Stimulated activated CD4-positive, alpha-beta T cell treated with anti-CD3 and anti-CD28 coated beads, Interleukin-4, amount 100 ng/mL, for 24 hours (primary cell): Measurements from ENCODE around the gene SOX5.
"Not testable (repeated sequence)": the region's sequence is repeated elsewhere in the genome, so short reads cannot be mapped to it uniquely, and the experiment has no call there.

Source experiments
- DNase-seq: peaks from one replicate; pipeline ENCODE4 v3.0.0-alpha.2; 2020

Gene SOX5

DNA sequence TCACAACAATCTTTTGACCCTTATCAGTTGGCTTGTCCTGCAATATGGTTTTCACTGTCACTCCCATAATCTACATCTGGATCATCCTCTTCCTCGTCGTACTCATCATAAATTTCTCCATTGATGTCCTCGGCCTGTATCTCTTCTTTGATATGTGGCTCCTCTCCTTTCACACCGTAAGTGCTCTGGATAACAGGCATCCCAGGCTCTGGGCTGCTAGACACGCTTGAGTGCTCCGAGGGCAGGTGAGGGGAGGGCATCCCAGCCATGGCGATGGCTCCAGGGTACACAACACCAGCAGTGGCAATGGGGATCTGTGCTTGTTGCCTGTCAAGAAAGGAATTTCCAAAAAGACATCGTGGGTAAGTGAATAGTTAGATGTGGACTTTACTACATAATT, 415.3 kb downstream of the SOX5 start:
- no peak for DNase-seq

DNA sequence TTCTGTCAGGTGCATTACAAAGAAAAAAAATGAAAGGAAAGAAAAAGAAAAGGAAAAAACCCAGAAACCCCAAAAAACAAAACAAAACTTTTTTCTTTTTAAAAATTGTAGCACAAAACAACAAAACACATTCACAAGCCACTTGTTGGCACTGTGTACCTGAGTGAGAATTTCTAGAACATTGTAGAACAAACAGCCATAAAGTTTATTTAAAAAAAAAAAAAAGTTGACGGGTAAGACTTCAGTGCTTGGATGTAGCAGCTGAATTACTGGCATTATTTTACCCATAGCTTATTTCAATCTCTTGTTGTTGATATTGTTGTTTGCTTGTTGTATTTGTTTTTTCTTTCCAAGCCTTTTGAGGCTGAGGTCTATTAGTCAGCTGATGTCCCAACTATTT, 415.8 kb downstream of the SOX5 start:
- DNase-seq = no peak

DNA sequence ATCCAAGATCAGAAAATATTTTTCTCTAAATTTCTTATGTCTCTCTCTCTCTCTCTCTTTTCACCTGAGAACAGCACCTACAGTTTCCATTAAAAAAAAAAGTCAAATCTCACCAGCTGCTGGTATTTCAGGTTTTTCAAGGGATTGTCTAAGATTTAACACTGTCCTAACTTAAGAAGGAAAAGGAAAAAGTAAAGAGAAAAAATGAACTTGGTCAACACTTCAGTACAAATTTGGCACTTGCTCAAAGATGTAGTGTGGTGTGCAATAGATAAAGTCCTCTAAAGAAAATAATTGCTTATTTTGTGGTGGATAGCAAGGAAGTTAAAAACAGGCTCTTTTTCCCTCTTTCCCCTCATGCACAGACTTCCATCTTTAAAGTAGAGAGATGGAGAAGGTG, 416.2 kb downstream of the SOX5 start:
- no peak for DNase-seq

DNA sequence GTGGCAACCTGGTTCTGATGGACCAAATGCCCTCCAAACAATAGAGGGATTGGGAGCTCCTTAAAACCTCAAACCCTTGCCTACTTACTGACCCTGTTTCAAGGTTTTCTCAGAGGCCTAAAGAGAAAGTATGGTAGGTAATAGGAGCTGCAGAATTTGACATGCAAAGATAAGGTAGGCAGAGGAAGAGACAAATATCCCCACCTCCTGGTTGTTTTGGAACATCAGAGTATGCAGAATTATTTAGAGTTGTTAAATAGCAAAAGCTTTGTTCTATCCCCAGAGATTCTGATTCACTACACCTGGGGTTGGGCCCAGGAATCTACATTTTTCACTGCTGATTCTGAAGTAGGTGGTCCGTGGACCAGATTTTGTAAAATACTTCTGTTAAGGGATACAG, 421.2 kb downstream of the SOX5 start:
- DNase-seq = no peak

DNA sequence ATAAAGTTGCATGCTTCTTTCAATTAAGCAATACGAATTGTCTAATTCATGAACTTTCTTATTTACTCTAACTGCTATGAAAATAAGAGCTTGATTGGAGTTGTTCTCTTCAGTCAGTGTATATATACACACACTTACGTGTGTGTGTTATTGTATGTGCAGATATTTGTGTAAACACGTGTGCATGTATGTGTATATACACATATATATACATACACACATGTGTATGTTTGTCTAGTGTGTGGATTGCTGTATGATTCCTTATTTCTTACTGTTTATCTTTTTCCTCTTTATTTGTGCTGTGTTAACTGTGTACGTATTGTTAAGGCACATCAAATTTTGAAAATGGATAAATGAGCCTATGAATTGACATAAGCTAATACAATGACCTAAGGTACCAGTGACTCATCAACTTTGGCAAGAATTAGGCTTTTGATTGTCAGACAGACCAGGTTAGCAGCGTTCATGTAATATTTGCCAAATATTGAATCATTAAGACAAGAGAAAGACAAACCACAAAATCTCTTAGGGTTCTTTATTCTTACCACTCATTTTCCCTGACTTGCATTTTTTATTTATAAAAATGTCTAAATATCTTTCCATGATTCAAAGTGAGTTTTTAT, 423.9 kb downstream of the SOX5 start:
- no peak for DNase-seq

DNA sequence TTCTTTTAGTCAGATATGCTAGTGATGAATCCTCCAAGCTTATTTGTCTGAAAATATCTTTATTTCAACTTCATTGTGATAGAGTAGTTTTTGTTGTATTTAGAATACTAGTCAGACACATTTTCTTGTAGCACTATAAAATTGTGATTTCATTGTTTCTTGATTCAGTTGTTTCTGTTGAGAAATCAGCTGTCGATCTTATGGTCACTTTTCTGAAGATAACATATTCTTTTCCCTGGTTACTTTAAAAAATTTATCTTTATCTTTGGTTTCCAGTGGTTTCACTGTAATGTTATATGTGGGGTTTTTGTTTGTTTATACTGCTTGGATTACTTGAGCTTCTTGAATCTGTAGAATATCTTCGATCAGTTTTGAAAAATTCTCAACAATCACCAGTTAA, 426.1 kb downstream of the SOX5 start:
- DNase-seq = no peak

DNA sequence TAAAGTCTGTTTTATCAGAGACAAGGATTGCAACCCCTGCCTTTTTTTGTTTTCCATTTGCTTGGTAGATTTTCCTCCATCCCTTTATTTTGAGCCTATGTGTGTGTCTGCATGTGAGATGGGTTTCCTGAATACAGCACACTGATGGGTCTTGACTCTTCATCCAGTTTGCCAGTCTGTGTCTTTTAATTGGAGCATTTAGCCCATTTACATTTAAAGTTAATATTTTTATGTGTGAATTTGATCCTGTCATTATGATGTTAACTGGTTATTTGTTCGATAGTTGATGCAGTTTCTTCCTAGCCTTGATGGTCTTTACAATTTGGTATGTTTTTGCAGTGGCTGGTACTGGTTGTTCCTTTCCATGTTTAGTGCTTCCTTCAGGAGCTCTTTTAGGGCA, 430.0 kb downstream of the SOX5 start:
- DNase-seq = not testable (repeated sequence)

DNA sequence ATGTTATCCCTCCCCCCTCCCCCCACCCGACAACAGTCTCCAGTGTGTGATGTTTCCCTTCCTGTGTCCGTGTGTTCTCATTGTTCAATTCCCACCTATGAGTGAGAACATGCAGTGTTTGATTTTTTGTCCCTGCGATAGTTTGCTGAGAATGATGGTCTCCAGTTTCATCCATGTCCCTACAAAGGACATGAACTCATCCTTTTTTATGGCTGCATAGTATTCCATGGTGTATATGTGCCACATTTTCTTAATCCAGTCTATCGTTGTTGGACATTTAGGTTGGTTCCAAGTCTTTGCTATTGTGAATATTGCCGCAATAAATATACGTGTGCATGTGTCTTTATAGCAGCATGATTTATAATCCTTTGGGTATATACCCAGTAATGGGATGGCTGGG, 433.7 kb downstream of the SOX5 start:
- not testable (repeated sequence) for DNase-seq

DNA sequence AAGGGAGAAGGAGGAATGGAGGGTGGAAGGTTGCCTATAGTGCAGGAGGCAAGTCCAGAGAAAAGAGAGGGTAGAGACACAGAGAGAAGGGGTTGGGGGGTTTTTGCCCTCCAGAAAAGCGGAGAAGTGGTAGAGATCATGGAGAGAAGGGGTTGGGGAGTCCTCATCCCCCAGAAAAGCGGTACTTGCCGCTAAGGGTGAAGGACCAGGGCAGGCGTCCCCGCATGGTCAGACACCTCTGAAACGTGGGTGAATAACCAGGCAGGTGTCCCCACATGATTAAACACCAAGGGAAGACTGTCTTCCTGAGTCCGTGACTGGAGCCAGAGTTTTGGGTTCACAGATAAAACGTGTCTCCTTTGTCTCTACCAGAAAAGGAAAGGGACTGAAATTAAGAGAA, 439.0 kb downstream of the SOX5 start:
- no peak for DNase-seq

DNA sequence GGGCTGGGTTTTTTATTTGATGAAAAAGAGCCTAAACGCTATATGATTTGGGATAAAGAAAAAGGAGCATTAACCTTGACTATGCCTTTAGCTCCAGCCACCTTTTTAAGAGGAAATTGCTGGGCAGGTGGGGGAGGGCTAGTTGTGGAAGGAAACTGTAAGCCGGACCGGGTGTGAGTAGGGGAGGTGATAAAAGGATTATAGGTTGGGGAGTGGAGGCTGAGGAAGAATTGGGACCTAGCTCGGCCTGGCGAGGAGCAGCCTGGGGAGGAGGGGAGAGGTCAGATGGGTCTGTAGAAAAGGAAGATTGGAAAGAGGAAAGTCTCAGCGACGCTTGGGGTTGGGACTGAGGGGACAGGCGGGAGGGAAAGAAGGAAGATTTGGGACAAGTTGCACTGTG, 439.6 kb downstream of the SOX5 start:
- DNase-seq = not testable (repeated sequence)

DNA sequence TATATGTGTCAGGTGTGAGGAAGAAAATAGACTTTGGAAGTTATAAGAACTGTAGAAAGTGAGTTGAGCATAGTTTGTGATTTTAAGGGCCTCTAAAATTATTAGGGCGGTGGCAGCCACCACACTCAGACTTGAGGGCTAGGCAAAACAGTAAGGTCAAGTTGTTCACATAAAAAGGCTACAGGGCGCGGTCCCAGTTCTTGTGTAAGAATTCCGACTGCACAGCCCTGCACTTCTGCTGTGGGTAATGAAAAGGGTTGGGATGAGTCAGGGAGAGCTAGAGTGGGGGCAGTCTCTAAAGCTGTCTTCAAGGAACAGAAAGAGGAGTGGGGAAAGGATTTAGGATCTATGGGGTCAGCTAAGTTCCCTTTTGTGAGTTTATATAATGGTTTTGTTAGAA, 441.7 kb downstream of the SOX5 start:
- DNase-seq = not testable (repeated sequence)

DNA sequence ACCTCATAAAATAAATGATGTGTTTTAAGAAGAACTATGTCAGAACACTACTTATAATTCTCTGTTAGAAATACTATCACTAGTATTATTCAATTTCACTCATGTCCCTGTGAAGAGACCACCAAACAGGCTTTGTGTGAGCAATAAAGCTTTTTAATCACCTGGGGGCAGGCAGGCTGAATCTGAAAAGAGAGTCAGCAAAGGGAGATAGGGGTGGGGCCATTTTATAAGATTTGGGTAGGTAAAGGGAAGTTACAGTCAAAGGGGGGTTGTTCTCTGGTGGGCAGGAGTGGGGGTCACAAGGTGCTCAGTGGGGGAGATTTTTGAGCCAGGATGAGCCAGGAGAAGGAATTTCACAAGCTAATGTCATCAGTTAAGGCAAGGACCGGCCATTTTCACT, 443.7 kb downstream of the SOX5 start:
- not testable (repeated sequence) for DNase-seq

DNA sequence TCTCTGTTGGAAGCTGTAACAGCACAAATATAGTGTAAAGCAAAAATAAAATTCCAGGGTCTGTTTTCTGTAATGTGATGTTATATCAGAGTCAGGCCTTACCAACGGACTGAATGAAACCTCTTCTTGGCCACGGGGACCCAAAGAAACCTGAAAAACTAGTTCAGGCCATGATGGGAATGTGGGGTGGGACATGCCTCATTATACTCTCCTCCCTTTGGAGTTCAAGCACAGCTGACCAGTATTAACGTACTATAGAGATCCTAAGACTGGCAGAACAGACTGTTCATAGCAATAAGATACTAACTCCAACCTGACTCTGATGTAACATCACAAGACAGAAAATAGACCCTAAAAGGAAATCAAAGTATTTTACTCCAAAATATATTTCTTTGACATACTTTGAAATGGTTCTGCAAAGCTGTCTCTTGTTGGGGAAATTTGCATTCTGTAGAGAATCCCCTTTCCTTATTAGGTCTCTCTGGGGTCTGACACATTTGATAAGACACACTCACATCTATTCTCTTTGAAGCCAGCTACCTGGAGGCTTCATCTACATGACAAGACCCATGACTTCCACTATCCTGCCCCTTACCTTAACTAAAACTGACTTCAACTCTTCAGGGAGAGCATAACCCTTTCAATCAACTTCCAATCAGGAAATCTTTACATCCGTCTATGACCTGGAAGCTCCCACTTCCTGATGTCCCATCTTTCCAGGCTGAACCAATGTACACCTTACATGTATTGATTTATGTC, 444.6 kb downstream of the SOX5 start:
- DNase-seq = no peak

DNA sequence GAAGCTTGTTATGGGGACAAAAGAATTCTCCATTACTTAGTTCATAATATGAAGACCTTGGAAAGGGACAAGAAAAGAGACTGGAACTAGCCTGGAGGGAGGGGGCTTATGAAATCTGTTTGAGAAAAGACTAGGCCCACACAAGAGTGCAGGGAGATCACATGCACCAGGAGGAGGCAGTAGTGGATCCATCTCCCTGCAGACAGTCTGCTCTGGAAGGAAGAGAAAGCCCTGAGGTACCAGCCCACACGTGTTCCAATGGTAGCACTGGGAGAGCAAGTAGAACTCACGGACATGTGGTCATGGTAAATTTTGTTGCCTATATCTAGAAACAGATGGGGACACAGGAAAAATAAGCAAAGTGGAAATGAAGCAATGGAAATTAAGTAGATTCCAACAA, 445.4 kb downstream of the SOX5 start:
- no peak for DNase-seq

DNA sequence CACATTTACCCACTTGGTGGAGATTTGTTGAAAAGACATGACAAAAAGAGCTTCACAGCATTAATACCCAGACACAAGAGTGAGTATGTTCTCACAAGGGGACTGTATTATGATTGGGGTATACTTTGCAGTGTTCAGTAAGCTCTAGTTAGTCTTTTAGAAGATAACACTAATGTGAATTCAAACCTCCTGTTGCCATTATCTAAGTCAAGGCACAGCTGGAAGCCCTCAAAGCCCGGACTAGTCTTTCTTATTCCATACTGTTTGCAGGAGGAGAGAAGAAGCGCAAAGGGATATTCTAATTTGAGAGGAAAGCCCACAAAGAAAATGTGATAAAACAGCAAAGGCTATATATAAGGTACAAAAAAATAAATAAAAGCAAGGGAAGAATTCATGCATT, 445.9 kb downstream of the SOX5 start:
- DNase-seq = no peak

DNA sequence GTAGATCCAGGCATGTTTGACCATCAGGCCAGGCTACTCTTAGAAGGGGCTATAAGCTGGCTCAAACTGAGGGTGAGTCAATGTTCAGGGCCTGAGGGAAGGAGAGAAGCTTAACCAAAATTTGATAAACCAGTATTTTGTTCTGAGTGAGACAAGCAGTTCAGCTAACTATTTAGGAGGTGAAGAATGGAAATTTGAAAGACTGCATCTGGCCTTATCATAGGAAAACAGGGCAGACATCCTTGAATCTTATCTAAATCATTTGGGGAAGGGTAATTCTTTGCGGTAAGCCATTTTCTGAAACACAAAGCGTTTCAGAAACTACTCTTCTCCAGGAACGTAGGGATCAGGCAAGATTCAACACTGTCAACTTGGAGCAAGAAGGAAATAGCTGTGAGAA, 447.2 kb downstream of the SOX5 start:
- no peak for DNase-seq

DNA sequence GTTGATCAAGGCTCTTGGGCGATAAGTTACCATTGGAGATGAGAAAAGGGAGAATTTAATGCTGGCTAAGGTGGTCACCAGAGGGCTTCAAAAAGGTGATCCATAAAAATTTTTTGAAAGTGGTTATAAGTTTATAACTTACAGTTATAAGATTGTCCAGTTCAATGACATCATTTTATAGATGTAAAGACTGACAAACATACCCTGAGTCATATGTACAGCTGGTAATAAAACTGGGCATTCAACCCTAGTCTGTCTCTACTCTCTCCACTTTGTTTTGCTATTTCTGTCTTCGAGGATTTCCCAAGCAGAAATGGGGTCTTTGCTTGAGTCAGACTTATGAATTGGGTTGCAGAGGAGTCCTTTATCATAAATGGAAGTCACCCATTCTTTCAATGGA, 454.0 kb downstream of the SOX5 start:
- no peak for DNase-seq

DNA sequence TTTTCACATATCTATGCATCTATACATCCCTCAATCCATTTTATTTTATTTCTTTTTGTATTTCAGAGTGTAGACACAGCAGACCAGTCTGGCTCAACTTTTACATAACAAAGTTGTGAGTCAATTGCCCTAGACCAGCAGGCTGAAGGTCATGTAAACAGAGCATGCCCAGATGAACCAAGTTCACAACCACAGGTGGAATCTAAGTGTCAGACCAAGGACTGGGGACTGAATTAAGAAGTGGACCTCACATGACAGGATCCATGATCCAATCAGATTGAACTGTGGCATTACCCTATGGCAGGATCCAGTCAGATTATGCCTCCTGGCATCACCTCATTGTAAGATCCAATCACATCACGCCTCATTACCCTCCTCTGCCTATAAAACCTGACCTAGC, 455.8 kb downstream of the SOX5 start:
- DNase-seq = no peak

DNA sequence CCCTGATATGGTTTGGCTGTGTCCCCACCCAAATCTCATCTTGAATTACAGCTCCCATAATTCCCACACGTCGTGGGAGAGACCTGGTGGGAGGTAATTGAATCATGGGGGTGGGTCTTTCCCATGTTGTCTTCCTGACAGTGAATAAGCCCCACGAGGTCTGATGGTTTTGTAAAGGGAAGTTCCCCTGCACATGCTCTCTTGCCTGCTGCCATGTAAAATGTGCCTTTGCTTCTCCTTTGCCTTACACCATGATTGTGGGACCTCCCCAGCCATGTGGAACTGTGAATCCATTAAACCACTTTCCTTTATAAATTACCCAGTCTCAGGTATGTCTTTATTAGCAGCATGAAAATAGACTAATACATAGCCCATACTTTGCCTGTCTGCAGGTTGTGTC, 458.4 kb downstream of the SOX5 start:
- DNase-seq = not testable (repeated sequence)

DNA sequence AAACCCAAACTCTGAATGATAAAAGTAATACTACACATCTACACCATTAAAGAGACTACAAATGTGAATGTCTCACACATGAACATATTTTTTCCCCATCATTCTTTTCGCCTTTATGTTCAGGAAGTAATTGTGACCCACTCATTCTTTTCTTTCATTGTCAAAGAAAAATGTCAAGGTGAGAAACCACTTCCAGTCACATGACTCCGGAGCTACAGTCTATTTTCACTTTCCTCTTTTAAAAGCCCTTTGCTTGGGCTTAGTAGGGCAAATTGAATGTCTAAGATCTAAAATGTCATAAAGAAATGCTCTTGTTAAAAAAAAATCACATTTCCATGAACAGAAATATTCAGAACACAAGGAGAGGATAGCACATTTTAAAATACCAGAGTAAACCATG, 461.3 kb downstream of the SOX5 start:
- no peak for DNase-seq

DNA sequence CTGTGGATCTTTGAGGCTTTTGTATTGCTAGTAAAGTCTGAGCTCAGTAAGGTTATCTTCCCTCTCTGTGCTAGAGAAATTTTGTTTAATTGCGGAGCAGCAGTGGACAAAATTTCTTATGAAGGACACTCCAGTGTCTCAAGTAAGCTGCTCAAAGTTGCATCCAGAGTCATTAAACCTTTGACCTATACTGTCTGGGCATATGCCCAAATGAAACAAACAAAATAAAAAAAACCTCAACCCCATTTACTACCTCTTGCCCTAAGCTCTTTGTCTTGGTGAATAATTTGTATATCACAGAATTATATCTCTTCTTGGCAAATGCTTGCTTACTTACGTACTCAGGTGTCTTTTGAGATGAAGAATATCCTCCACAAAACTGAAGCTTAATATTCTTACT, 465.2 kb downstream of the SOX5 start:
- no peak for DNase-seq

DNA sequence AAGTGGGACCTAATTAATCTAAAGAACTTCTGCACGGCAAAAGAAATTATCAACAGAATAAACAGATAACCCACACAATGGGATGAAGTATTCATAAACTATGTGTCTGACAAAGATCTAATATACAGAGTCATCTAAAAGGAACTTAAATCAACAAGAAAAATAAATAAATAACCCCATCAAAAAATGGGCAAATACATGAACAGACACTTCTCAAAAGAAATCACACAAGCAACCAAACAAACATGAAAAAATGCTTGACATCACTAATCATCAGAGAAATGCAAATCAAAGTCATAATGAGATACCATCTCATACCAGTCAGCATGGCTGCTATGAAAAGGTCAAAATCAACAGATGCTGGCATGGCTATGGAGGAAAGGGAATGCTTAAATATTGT, 466.9 kb downstream of the SOX5 start:
- DNase-seq = no peak
